T-helper 17 cell (primary cell): ENCODE results near the gene COL4A2. TPM values are rescaled to one million over a fixed set of nuclear protein-coding genes. Genes with fewer than 3 reads are reported as not detected.
"Not testable (repeated sequence)": the region's sequence is repeated elsewhere in the genome, so short reads cannot be mapped to it uniquely, and the experiment has no call there.

ENCODE experiments used
- ATAC-seq: fragments of 150-1000 bp; cut with Tn5 transposase; 2 replicates; pipeline ENCODE4 v1.10.0; 2021; ENCODE audit warnings: mild to moderate bottlenecking, moderate library complexity
- DNase-seq, 3 donors: peaks; one replicate each; pipeline versions ENCODE4 v3.0.0 to v3.0.0-alpha.2; 2020 to 2021
- H3K9me3 ChIP-seq: one replicate; pipeline ENCODE4 v1.7.0; 2013; ENCODE audit warnings: low read length, mild to moderate bottlenecking; ENCODE audit not compliant: control insufficient read depth, poor library complexity, severe bottlenecking
- H3K27ac Mint-ChIP-seq: one replicate; pipeline ENCODE4 v1.8.0; 2022; ENCODE audit warnings: mild to moderate bottlenecking, moderate library complexity, mixed read lengths
- H3K27me3 Mint-ChIP-seq: one replicate; pipeline ENCODE4 v1.8.0; 2022; ENCODE audit warnings: mixed read lengths
- H3K36me3 Mint-ChIP-seq: one replicate; pipeline ENCODE4 v1.8.0; 2022; ENCODE audit warnings: low read depth, mixed read lengths
- H3K4me1 Mint-ChIP-seq: one replicate; pipeline ENCODE4 v1.8.0; 2022; ENCODE audit warnings: mild to moderate bottlenecking, mixed read lengths
- H3K4me3 Mint-ChIP-seq: one replicate; pipeline ENCODE4 v1.8.0; 2022; ENCODE audit warnings: mild to moderate bottlenecking, moderate library complexity, mixed read lengths
- total RNA-seq, 4 donors: library from RNA in 2 of 4; stranded (reverse) in 2 of 4; gene quantifications; one replicate each; pipeline ENCODE4 v1.2.3 and lab custom pipeline; 2022 to 2026

COL4A2 gene
- total RNA-seq, 2 donors from 2014 or later: 0.07 to 1.9 TPM

DNA sequence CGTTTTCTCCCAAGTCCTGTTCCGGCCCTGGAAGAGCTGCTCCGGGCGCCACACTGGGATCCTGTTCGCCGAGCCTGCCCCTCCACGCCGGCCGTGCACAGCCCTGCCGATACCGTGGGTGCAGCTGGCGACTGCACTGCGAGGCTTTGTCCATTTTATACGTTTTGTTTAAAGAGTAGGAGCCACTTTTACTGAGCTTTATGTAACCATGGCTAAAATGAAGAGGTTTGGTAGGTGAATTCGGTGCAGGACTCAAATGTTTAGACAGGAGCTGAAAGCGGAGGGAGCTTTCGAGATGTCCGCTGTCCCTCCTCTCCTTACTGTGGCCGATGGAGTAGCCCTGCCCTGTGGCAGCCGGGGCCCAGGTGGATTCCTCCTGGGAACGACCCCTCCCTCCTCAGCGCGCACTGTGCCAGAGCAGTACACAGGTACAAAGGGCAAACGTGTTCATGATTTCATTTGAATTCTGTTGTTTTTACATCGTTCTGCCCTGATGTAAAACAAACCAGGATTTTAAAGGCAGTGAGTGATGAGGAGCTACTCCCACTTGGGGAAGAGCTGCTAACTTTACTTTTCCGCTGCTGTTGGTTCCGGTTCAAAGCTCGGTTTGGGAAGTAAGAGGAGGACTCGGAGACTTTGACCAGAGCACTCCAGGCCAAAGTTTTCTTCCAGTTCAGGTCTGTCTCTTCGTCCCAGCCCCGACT lies 1.7 kb downstream of the COL4A2 start:
- no peak for DNase-seq
- no peak overlapping the region for H3K27ac Mint-ChIP-seq
- ATAC-seq: no peak
- H3K4me3 Mint-ChIP-seq: no peak overlapping the region
- H3K36me3 Mint-ChIP-seq: peaks cover 5% of the 10 kb centered on the region
- H3K4me1 Mint-ChIP-seq: peaks cover 12% of the 10 kb centered on the region
- peaks cover 75% of the 10 kb centered on the region for H3K27me3 Mint-ChIP-seq
- H3K9me3 ChIP-seq: no peaks in the 10 kb centered on the region

DNA sequence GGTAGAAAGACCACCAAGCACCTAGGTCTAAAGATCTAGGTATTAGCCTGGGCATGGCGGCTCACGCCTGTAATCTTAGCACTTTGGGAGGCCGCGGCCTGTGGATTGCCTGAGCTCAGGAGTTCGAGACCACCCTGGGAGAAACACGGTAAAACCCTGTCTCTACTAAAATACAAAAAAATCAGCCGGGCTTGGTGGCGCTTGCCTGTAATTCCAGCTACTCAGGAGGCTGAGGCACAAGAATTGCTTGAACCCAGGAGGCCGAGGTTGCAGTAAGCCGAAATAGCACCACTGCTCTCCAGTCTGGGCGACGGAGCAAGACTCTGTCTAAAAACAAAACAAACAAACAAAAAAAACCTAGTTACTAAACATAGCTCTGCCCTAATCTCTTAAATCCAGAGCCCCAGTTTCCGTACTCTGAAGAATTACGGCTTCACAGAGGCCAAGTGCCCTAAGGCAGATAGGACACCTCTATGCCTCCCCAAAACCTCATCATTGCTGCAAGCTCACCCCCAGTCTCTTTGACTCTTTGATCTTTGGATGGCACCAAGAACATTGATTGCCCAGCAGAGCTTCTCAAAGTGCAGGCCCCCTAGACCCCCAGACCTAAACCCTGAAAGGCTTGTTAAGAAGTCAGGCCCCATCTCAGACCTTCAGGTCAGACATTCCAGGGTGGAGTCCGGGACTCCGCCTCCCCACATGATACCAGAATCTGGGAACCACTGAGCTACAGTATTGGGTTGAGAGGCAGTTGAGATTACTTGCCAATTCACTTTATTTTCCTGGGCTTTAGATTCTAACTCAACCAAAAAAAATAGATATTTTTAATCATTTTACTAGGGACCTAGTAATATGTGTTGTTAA lies 2.8 kb downstream of the COL4A2 start:
- no peaks in the 10 kb centered on the region for H3K9me3 ChIP-seq
- peaks cover 2% of the 10 kb centered on the region for H3K36me3 Mint-ChIP-seq

DNA sequence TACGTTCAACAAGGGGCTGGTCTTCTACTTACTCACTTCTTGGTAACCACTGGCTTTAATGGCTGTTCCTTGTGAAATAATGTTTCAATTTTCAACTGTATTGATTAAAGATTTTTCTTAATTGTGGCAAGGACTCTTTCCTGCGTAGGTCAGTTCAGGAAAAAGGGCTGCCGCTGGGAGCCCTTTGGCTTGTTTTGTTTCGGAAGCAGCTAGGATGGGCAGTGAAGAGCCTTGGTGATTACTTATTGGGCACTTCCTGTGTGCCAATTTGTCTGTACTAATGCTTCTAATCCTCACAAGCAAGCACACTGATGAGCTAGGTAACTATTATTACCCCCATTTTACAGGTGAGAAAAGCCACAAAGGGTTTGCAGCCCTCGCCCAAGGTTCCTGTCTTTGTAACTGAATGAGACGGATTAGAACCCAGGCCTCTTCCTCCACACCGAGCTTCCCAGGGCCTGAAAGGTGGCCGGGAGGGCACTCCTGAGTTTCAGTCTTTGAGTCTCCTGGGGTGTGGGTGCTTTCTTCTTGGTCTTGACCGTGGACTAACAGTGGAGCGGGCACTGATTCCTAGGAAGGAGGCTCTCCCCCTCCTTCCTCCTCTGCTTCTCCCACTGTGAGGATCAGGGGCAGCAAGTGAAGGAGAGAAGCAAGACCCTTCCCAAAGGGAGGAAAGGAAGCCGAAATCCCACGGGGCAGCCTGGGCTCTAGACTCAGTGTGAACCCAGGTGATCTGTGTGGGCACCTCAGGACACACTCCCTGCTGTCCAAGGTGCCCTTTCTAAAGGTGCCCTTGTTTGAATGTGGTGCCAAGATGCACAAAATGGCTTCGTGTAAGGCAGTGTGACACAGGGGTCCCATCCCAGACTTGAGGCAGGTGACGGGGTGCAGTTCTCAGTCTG lies 3.7 kb downstream of the COL4A2 start:
- peaks cover 69% of the 10 kb centered on the region for H3K27me3 Mint-ChIP-seq
- peaks cover 2% of the 10 kb centered on the region for H3K36me3 Mint-ChIP-seq
- H3K27ac Mint-ChIP-seq: no peak overlapping the region
- no peaks in the 10 kb centered on the region for H3K9me3 ChIP-seq
- no peak for ATAC-seq
- no peak for DNase-seq
- no peak overlapping the region for H3K4me3 Mint-ChIP-seq
- H3K4me1 Mint-ChIP-seq: peaks cover 7% of the 10 kb centered on the region

More for the DNA sequence above, 2.8 kb downstream of the COL4A2 start:
- peaks cover 10% of the 10 kb centered on the region for H3K4me1 Mint-ChIP-seq
- H3K27me3 Mint-ChIP-seq: peaks cover 71% of the 10 kb centered on the region
- no peak overlapping the region for H3K27ac Mint-ChIP-seq
- DNase-seq (no peak), ATAC-seq (no peak)
- H3K4me3 Mint-ChIP-seq: no peak overlapping the region

DNA sequence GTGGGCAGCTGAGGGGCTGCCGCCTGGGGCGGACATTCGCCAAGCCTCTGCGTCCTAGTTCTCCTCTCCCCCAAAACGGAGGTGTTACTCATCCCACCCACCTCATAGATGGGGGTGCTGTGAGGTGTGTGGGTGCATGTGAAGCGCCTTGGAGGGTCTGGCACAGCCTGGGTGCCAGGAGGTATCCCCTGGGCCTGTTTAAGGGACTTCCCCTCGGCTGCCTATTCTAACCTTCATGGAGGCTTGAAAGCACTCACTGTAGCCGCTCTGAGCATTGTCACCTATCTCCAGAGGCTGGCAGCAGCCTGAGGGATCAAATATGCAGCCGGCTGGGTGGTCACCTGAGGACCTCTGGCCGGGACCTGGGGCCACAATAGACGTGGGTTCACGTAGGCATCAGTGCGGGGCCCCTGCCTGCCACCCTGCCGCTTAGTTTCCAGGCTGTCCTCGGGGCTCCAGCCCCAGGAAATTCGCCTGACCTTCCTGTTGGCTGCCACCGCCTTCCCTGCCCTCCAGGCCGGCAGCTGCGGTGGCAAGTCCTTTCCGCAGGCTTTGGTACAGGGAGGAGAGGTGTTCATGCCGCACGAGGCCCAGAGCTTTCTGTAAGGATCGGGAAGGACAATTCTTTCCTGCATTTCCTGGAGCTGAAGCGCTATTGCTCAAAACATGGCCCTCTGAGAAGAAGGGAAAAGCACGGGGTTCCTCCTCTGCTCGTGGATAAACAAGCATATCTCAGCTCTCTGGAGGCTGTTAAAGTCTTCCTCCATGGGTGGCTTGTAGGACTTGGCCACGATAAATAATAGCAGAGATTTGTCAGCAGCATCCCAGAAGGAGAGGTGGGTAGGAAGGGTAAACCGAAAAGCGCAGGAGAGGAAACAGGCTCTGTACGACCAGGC lies 4.6 kb downstream of the COL4A2 start:
- no peak for DNase-seq
- ATAC-seq: no peak
- Mint-ChIP-seq H3K4me1 (peaks cover 7% of the 10 kb centered on the region), H3K4me3 (no peak overlapping the region), H3K27ac (no peak overlapping the region), H3K27me3 (peaks cover 69% of the 10 kb centered on the region), H3K36me3 (peaks cover 2% of the 10 kb centered on the region)
- no peaks in the 10 kb centered on the region for H3K9me3 ChIP-seq

DNA sequence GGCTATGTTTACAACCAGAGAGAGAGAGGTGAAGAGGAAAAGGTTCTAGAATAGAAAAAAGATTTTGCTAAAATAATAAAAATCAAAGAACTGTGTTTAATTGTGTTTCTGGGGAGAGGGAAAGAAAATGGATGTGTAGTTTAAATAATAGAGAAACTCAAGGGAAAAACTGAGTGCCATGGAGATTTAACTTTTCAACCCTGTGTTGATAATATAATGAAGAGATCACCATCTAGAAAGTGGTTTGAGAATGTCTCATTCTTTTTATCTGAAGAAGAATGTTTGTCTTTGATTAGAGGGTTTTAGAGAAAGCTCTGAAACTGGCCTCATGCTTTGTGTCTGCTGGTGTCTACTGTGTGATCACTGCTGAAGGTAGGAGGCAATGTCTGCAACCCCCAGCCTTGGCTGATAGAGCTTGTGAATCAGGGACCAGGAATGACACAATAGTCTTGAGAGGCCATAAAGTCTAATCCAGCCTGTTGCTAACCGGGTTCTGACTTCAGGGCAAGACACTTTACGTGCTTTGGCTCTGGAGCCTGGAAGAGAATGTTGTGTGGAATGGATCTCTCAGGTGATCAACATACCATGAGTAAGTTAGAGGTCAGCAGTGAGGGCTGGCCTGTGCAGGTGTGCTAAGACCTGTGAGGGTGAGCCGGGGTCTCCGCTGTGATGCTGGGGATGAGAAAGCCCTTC lies 5.4 kb downstream of the COL4A2 start:
- peaks cover 7% of the 10 kb centered on the region for H3K4me1 Mint-ChIP-seq
- H3K36me3 Mint-ChIP-seq: peaks cover 2% of the 10 kb centered on the region
- ATAC-seq (no peak), DNase-seq (no peak)
- H3K9me3 ChIP-seq: no peaks in the 10 kb centered on the region
- no peak overlapping the region for H3K27ac Mint-ChIP-seq
- H3K27me3 Mint-ChIP-seq: peaks cover 69% of the 10 kb centered on the region
- no peak overlapping the region for H3K4me3 Mint-ChIP-seq

GRCh38 chr13:110313261-110313660 lies 6.2 kb downstream of the COL4A2 start:
- H3K4me1 Mint-ChIP-seq, DNase-seq, H3K27ac Mint-ChIP-seq, H3K4me3 Mint-ChIP-seq, H3K9me3 ChIP-seq, H3K36me3 Mint-ChIP-seq, ATAC-seq: not testable (repeated sequence)
- peaks cover 70% of the 10 kb centered on the region for H3K27me3 Mint-ChIP-seq

DNA sequence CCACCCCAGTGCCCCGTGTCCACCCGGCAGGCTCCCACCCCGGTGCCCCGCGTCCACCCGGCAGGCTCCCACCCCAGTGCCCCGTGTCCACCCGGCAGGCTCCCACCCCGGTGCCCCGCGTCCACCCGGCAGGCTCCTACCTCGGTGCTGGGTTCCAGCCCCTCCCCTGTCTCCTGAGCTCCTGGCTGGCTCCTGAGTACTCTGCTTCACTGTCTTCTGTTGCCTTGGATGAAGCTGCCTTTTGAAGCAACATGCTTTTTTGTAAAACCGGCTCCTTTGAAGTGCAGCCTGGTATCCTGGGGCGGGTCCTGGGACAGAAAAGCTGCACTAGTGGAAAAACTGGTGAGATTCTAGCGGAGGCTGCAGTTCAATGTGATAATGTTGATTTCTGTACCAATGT lies 6.6 kb downstream of the COL4A2 start:
- not testable (repeated sequence) for H3K9me3 ChIP-seq, H3K4me3 Mint-ChIP-seq, H3K4me1 Mint-ChIP-seq, H3K27ac Mint-ChIP-seq, DNase-seq, H3K36me3 Mint-ChIP-seq, ATAC-seq
- H3K27me3 Mint-ChIP-seq: peaks cover 66% of the 10 kb centered on the region

- H3K9me3 ChIP-seq: no peaks in the 10 kb centered on the region
- no peaks in the 10 kb centered on the region for H3K36me3 Mint-ChIP-seq
- H3K27me3 Mint-ChIP-seq: peaks cover 57% of the 10 kb centered on the region
- no peak overlapping the region for H3K27ac Mint-ChIP-seq
- DNase-seq: no peak
- H3K4me3 Mint-ChIP-seq: peak overlapping the region; percentile 41
- ATAC-seq: no peak
- peaks cover 1% of the 10 kb centered on the region for H3K4me1 Mint-ChIP-seq
These were observed 7.6 kb downstream of the COL4A2 start for GRCh38 chr13:110314516-110315245.

DNA sequence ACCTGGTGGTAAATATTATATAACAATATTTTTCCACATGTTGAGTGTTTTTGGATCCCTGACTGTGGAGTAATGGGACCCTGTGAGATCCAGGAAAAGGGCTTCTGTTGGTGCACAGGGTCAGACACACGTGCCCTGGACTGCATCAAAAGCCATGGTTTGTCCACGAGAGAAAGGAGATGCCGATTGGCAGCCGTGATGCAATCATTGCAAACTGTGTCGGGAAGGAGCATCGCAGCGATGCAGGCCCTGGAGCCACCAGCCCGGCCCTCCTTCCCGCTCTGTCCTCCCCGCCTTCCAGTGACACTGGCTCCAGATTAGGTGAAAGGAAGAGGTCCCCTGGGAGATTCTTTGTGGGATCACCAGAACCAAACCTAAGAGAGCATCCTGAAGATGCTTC lies 9.1 kb downstream of the COL4A2 start:
- no peaks in the 10 kb centered on the region for H3K36me3 Mint-ChIP-seq
- H3K9me3 ChIP-seq: no peaks in the 10 kb centered on the region
- DNase-seq: no peak
- H3K27ac Mint-ChIP-seq: no peak overlapping the region
- H3K27me3 Mint-ChIP-seq: peaks cover 43% of the 10 kb centered on the region
- no peak overlapping the region for H3K4me3 Mint-ChIP-seq
- H3K4me1 Mint-ChIP-seq: peaks cover 3% of the 10 kb centered on the region
- ATAC-seq: no peak

GRCh38 chr13:110317093-110317492 lies 10.0 kb downstream of the COL4A2 start:
- Mint-ChIP-seq H3K4me3 (no peak overlapping the region), H3K27ac (no peak overlapping the region), H3K36me3 (no peaks in the 10 kb centered on the region), H3K27me3 (peaks cover 39% of the 10 kb centered on the region), H3K4me1 (peaks cover 3% of the 10 kb centered on the region)
- H3K9me3 ChIP-seq: no peaks in the 10 kb centered on the region
- DNase-seq (no peak), ATAC-seq (no peak)

DNA sequence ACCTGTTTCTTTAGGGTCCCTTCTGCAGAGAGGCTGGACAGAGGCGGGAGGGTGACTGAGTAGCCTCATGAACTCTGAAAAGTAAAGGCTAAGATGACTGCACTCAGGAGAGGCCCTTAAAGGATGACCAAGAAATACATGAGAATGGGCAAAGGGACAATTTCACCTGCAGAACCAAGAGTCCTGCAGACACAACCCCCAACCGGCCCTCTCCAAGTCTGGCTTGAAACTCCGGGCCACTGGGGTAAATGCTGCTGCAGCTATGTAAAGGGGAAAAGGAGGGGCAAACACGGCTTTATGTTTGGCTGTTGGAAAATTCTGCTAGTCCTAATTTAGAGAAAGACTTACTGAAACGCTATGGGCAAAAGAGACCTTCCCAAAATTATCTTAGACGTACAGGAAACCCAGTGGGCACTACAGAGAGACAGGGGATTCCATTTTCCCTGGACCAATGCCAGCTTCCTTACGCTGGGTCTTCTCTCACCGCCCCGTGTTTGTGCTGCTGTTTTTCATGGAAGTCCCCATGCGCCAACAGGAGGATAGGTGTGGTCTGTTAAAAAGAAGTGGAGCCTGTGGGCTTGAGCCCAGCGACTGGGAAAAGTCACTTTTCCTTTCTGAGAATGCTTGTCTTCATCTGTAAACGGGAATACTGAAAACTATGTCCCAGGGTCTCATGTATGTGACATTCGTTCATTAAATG lies 10.6 kb downstream of the COL4A2 start:
- no peak for DNase-seq
- Mint-ChIP-seq H3K36me3 (no peaks in the 10 kb centered on the region), H3K4me3 (no peak overlapping the region), H3K27ac (no peak overlapping the region), H3K4me1 (peaks cover 3% of the 10 kb centered on the region), H3K27me3 (peaks cover 36% of the 10 kb centered on the region)
- no peak for ATAC-seq
- no peaks in the 10 kb centered on the region for H3K9me3 ChIP-seq
